ENCODE data around the gene UBE4A.

GRCh38 chr11:118312328-118312727 is 47.1 kb upstream of the UBE4A start:
- TF ChIP-seq CTCF (IDR thresholded peaks at IDR 0.05; ENCODE audit: low read length) (no peak), EZH2 (IDR thresholded peaks at IDR 0.05; ENCODE audit: borderline replicate concordance, low read length) (no peak)

All from OCI-LY1 (cell line).